ENCODE measurements around the gene CBFA2T3.

The CBFA2T3 gene

GRCh38 chr16:88876942-88877526, 100.0 kb downstream of the CBFA2T3 start:
- Histone ChIP-seq H3K4me1 (no peaks in the 10 kb centered on the region), H3K4me2 (ENCODE audit: low read length) (no peak overlapping the region), H3K4me3 (ENCODE audit: low read depth, low read length) (no peak overlapping the region), H3K27ac (no peak overlapping the region), H3K36me3 (ENCODE audit: control insufficient read depth, insufficient read depth, low read length) (no peaks in the 10 kb centered on the region), H3K27me3 (ENCODE audit: control insufficient read depth, insufficient read depth, low read length) (no peaks in the 10 kb centered on the region), H3K79me2 (no peaks in the 10 kb centered on the region), H3K9ac (no peak overlapping the region), H3K9me3 (ENCODE audit: control insufficient read depth, low read length) (no peaks in the 10 kb centered on the region), H2AFZ (no peak overlapping the region)
- TF ChIP-seq CTCF (IDR thresholded peaks at IDR 0.05), result no peak

DNA sequence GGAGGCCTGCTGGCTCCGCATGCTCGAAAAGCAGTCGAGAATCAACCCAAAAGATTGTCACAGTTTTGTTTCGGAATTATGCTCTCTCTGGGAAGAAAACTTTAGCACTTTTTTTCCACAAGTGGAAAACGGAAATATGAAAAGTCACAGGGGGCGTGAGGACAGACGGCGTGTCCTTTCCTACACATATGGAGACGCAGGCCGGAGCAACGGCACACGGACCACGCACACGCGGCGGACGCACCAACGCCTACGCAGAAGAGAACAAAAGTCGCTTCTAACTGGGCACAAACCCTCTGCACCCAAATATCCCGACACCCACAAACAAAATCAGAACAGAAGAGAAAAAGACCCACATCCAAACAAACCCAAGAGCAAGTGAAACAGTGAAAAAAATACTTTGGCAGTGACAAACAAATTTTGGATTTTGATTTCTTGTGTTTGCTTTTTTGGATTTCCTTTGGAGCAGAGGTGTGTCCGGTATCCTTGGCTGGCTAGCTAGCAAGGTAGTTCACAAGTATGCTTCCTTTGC, 101.2 kb downstream of the CBFA2T3 start:
- Histone ChIP-seq H3K4me2 (ENCODE audit: low read length) (no peak overlapping the region), H3K27me3 (ENCODE audit: control insufficient read depth, insufficient read depth, low read length) (no peaks in the 10 kb centered on the region), H3K4me3 (ENCODE audit: low read depth, low read length) (no peak overlapping the region), H3K79me2 (no peaks in the 10 kb centered on the region), H3K27ac (no peak overlapping the region), H3K9ac (no peak overlapping the region), H3K4me1 (no peaks in the 10 kb centered on the region), H3K36me3 (ENCODE audit: control insufficient read depth, insufficient read depth, low read length) (no peaks in the 10 kb centered on the region), H3K9me3 (ENCODE audit: control insufficient read depth, low read length) (no peaks in the 10 kb centered on the region), H2AFZ (no peak overlapping the region)
- no peak for TF ChIP-seq CTCF (IDR thresholded peaks at IDR 0.05)

DNA sequence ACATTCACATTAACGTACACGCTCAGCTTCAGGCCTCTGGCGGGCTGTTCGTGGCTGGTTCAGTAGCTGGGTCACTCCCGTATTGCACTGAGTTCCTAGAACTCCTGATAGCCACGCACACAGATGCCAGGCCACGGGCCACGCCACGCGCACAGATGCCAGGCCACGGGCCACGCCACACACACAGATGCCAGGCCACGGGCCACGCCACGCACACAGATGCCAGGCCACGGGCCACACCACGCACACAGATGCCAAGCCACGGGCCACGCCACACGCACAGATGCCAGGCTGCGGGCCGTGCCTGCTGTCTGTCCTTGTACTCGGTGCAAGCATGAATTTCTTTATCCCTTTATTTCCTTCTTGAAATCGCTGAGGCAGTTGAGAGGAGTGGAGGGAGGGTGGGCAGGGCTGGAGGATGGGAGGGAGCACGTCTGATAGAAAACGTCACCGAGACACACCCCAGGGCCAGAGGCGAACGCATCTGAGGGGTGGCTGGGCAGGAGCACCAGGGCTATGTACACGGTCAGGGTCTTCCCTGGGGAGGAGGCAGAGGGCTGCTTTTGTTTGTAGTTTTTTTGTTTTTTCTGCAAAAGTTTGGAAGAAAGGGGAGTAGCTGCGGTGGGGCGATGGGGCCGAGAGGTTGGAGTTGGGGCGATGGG, 101.9 kb downstream of the CBFA2T3 start:
- no peaks in the 10 kb centered on the region for H3K36me3 ChIP-seq (ENCODE audit: control insufficient read depth, insufficient read depth, low read length)

GRCh38 chr16:88872650-88873331, 104.2 kb downstream of the CBFA2T3 start:
- no peaks in the 10 kb centered on the region for H3K9me3 ChIP-seq (ENCODE audit: control insufficient read depth, low read length)
- no peak overlapping the region for H3K27ac ChIP-seq
- TF ChIP-seq CTCF (IDR thresholded peaks at IDR 0.05), result no peak
- H3K27me3 ChIP-seq (ENCODE audit: control insufficient read depth, insufficient read depth, low read length), result no peaks in the 10 kb centered on the region
- H3K4me1 ChIP-seq, result no peaks in the 10 kb centered on the region
- no peaks in the 10 kb centered on the region for H3K36me3 ChIP-seq (ENCODE audit: control insufficient read depth, insufficient read depth, low read length)
- no peaks in the 10 kb centered on the region for H3K79me2 ChIP-seq
- no peak overlapping the region for H2AFZ ChIP-seq
- H3K4me2 ChIP-seq (ENCODE audit: low read length), result no peak overlapping the region
- H3K4me3 ChIP-seq (ENCODE audit: low read depth, low read length), result no peak overlapping the region
- H3K9ac ChIP-seq, result no peak overlapping the region

More for the DNA sequence above, 101.9 kb downstream of the CBFA2T3 start:
- Histone ChIP-seq H3K79me2 (no peaks in the 10 kb centered on the region), H3K4me3 (ENCODE audit: low read depth, low read length) (no peak overlapping the region), H3K4me1 (no peaks in the 10 kb centered on the region), H3K9me3 (ENCODE audit: control insufficient read depth, low read length) (no peaks in the 10 kb centered on the region), H2AFZ (no peak overlapping the region), H3K4me2 (ENCODE audit: low read length) (no peak overlapping the region), H3K9ac (no peak overlapping the region), H3K27ac (no peak overlapping the region), H3K27me3 (ENCODE audit: control insufficient read depth, insufficient read depth, low read length) (no peaks in the 10 kb centered on the region)
- no peak for TF ChIP-seq CTCF (IDR thresholded peaks at IDR 0.05)

Measured in parathyroid adenoma (tissue), 2 donors.